ENCODE results near the gene RBM14. TPM values are rescaled to one million over a fixed set of nuclear protein-coding genes. Genes with fewer than 3 reads are reported as not detected.

RBM14 gene
- total and polyA plus RNA-seq, 2 donors (not counting 3 experiments of a cell fraction or from before 2014, with no cell fraction given): 44.0 to 104 TPM

DNA sequence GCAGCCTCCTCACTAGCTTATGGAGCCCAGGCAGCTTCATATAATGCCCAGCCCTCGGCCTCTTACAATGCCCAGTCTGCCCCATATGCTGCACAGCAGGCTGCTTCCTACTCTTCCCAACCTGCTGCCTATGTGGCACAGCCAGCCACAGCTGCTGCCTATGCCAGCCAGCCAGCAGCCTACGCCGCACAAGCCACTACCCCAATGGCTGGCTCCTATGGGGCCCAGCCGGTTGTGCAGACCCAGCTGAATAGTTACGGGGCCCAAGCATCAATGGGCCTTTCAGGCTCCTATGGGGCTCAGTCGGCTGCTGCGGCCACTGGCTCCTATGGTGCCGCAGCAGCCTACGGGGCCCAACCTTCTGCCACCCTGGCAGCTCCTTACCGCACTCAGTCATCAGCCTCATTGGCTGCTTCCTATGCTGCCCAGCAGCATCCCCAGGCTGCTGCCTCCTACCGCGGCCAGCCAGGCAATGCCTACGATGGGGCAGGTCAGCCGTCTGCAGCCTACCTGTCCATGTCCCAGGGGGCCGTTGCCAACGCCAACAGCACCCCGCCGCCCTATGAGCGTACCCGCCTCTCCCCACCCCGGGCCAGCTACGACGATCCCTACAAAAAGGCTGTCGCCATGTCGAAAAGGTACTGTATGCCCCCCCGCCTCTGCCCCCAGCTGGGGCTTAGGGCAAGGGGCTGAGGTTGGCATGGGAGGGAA, 8.8 kb downstream of the RBM14 start:
- intact Hi-C loops (cut with micrococcal nuclease) (no loop called here), dilution Hi-C loops (cut with MboI; ENCODE audit: extremely low pct_ligation_motif_present, low sequenced_read_pairs) (no loop called here)
- TF ChIP-seq JUN (IDR thresholded peaks at IDR 0.05; ENCODE audit: borderline replicate concordance, insufficient read depth, insufficient read length, low read depth) (no peak), GATA2 (IDR thresholded peaks at IDR 0.05; ENCODE audit: insufficient read depth, insufficient read length, low read depth, low read length) (no peak), MYC (IDR thresholded peaks at IDR 0.05; ENCODE audit: low read depth, low read length) (no peak), EZH2 (IDR thresholded peaks at IDR 0.05; ENCODE audit: borderline replicate concordance, low read depth, low read length, severe bottlenecking) (no peak), FOS (IDR thresholded peaks at IDR 0.05; ENCODE audit: borderline replicate concordance, insufficient read depth, low read length) (no peak)
- DNase-seq (ENCODE audit: low read depth, low spot score): no peak
- peaks cover 100% of the 10 kb centered on the region for H3K79me2 ChIP-seq (ENCODE audit: control insufficient read depth, insufficient read depth, low read length)
- peaks cover 46 to 54% of the 10 kb centered on the region in 2 experiments for H3K36me3 ChIP-seq (ENCODE audit: control insufficient read depth in 2 of 2, extremely low read depth in 1 of 2, insufficient read depth in 2 of 2, low read length in 2 of 2)
- ChIA-PET POLR2A (no interaction called here), CTCF (interaction anchor here (2.4 kb wide), 1 partner anchor 53 kb away, joined by 8 read pairs; no protein-coding TSS in a partner anchor)
- no TSS peak for BruUV-seq (replicated peaks)
- peaks cover 6% of the 10 kb centered on the region for H3K4me1 ChIP-seq (ENCODE audit: control insufficient read depth, extremely low read depth, insufficient read depth, low read length)
- H3K4me2 ChIP-seq (ENCODE audit: insufficient read depth, low read length): no peak overlapping the region
- FAIRE-seq: no peak
- no peaks in the 10 kb centered on the region for H3K9me3 ChIP-seq (replicated peaks; ENCODE audit: control insufficient read depth, insufficient read depth, low read length)
- no peaks in the 10 kb centered on the region for H3K27me3 ChIP-seq (ENCODE audit: control insufficient read depth in 2 of 2, insufficient read depth in 2 of 2, low read length in 2 of 2)
- H4K20me1 ChIP-seq (replicated peaks; ENCODE audit: control insufficient read depth, extremely low read depth, insufficient read depth, low read length): peaks cover 22% of the 10 kb centered on the region
- no peak overlapping the region for H3K9ac ChIP-seq (replicated peaks; ENCODE audit: extremely low read depth, insufficient read depth, low read length)
- H3K9me1 ChIP-seq (replicated peaks; ENCODE audit: control insufficient read depth, extremely low read depth, insufficient read depth, low read length): no peaks in the 10 kb centered on the region
- H3K27ac ChIP-seq (ENCODE audit: insufficient read depth, low read depth, low read length): no peak overlapping the region
- no peak overlapping the region for H3K4me3 ChIP-seq (replicated peaks in 1 of 3; ENCODE audit: insufficient read depth in 1 of 3, low read depth in 1 of 3, low read length in 3 of 3)
- H2AFZ ChIP-seq (ENCODE audit: low read depth, low read length): no peak overlapping the region

GRCh38 chr11:66625752-66626149, 9.3 kb downstream of the RBM14 start:
- no peak for FAIRE-seq
- intact Hi-C loops (cut with micrococcal nuclease): no loop called here
- Histone ChIP-seq H3K27me3 (ENCODE audit: control insufficient read depth in 2 of 2, insufficient read depth in 2 of 2, low read length in 2 of 2) (no peaks in the 10 kb centered on the region), H3K9me3 (replicated peaks; ENCODE audit: control insufficient read depth, insufficient read depth, low read length) (no peaks in the 10 kb centered on the region), H3K4me3 (replicated peaks in 1 of 3; ENCODE audit: insufficient read depth in 1 of 3, low read depth in 1 of 3, low read length in 3 of 3) (no peak overlapping the region), H3K9me1 (replicated peaks; ENCODE audit: control insufficient read depth, extremely low read depth, insufficient read depth, low read length) (no peaks in the 10 kb centered on the region), H2AFZ (ENCODE audit: low read depth, low read length) (no peak overlapping the region), H3K4me1 (ENCODE audit: control insufficient read depth, extremely low read depth, insufficient read depth, low read length) (peaks cover 5% of the 10 kb centered on the region), H3K27ac (ENCODE audit: insufficient read depth, low read depth, low read length) (no peak overlapping the region), H3K9ac (replicated peaks; ENCODE audit: extremely low read depth, insufficient read depth, low read length) (no peak overlapping the region), H3K4me2 (ENCODE audit: insufficient read depth, low read length) (no peak overlapping the region), H4K20me1 (replicated peaks; ENCODE audit: control insufficient read depth, extremely low read depth, insufficient read depth, low read length) (peaks cover 22% of the 10 kb centered on the region), H3K79me2 (ENCODE audit: control insufficient read depth, insufficient read depth, low read length) (peaks cover 100% of the 10 kb centered on the region), H3K36me3 (ENCODE audit: control insufficient read depth in 2 of 2, extremely low read depth in 1 of 2, insufficient read depth in 2 of 2, low read length in 2 of 2) (peaks cover 49 to 54% of the 10 kb centered on the region in 2 experiments)
- BruUV-seq (replicated peaks): no TSS peak
- TF ChIP-seq JUN (IDR thresholded peaks at IDR 0.05; ENCODE audit: borderline replicate concordance, insufficient read depth, insufficient read length, low read depth): no peak
- POLR2A ChIA-PET: no interaction called here
- dilution Hi-C loops (cut with MboI; ENCODE audit: extremely low pct_ligation_motif_present, low sequenced_read_pairs): no loop called here
- CTCF ChIA-PET: no interaction called here
- DNase-seq (ENCODE audit: low read depth, low spot score): no peak
